Effector CD4-positive, alpha-beta T cell (primary cell): ENCODE results near the gene CSGALNACT2.

Source experiments
- DNase-seq: peaks from one replicate; pipeline ENCODE4 v3.0.0-alpha.2; 2020

Gene CSGALNACT2

DNA sequence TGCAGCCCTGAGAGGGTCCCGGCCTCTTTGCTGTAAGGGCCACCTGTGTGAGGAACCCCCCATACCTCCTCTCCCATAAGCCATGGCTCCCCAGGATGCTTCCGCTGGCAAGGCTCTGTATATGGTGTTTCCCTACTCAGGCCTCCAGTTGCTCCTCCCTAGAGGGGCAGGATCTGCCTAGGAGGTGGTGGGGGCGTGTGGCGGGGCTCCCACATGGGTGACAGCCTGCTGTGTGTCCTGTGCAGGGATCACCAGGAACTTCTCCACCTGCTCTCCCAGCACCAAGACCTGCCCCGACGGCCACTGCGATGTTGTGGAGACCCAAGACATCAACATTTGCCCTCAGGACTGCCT lies 25.7 kb upstream of the CSGALNACT2 start:
- no peak for DNase-seq

DNA sequence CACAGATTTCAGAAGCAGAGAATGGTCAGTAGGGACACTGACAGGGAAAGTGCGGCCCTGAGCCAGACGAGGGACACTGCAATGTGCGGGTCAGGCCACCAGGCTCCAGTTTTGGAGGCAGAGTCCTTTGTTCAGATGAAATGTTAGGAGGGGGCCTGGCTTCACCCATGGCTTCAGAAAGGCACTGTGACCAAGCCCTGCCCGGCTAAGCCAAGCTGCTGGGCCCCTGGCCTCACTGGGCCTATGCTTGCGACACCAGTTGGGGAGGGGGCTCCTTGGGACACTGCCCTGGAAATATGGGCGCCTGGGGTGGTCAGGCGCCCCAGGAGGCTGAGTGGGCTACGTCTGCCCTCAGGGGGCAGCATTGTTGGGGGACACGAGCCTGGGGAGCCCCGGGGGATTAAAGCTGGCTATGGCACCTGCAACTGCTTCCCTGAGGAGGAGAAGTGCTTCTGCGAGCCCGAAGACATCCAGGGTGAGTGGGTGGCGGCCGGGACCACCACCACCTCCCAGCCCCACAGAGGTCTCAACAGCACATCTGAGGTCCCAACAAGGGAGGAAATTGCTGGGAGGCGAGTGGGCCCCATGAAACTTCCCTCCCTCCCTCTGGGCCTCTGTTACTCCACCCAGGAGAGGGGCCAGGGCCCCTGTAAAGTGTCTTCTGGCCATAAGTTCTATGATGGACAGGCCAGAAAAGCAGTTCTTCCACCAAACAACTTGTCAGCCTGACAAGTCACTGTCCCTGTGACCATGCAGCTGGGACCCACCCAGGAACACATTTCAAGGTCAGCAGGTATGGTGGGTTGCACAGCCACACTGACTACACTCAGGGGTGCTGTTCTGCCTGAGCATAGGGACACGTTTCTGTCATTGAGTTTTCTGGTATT lies 24.8 kb upstream of the CSGALNACT2 start:
- DNase-seq: no peak

DNA sequence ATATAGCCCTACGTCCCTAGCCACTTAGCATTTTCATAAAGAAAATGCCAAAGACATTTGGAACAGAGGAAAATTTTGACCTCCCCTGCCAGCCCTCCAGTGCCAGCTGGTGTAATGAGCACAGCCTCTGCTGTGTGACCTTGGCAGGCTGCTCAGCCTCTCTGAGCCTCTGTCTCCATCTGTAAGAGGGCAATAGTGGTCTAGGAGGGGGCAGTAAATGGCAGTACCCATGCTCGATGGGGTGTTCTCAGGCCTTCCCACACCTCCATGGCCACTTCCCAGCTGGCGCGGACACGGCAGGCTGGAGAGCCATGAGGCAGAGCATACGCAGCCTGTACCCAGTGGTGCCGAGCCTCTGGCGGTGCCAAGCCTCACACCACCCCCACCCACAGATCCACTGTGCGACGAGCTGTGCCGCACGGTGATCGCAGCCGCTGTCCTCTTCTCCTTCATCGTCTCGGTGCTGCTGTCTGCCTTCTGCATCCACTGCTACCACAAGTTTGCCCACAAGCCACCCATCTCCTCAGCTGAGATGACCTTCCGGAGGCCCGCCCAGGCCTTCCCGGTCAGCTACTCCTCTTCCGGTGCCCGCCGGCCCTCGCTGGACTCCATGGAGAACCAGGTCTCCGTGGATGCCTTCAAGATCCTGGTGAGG lies 24.0 kb upstream of the CSGALNACT2 start:
- DNase-seq: no peak

DNA sequence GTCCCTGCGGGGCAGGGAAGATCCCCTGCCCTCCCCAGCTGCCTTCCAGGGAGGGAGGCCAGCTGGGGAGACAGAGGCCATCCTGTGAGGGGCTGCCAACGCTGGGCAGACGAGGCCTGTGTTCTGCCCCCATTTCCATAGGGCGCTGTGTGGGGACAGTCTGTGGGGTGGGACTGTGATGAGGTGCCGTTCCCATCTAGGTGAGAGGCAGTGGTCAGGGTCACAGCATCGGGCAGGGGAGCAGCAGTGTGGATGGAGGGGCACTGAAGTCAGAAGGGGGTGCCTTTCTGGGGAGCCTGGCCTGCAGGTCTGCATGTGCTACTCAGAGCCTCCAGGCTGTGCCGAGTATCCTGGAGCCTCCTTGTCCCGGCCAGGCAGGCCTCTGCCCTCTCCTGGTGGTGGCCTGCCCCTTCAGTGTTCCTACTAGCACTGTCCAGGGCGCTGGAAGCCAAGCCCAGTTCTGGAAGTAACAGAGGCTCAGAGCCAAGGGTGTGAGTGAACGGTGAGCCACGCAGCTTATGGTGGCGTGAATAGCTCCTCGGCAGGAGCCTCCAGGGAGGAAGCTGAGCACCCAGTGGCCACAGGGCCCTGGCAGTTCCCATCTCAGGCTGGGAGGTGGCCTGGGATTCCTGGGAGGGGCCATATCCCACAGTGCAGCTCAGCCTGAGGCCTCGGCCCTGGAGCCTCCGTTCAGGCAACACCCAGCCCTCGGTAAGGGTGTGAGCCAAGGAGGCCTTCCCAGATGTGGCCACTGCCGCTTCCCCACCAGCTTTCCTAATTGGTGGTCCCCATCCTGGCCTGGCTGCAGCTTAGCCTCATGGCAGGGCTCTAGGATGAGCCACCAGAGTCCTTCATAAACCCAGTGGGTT lies 23.3 kb upstream of the CSGALNACT2 start:
- DNase-seq: no peak

DNA sequence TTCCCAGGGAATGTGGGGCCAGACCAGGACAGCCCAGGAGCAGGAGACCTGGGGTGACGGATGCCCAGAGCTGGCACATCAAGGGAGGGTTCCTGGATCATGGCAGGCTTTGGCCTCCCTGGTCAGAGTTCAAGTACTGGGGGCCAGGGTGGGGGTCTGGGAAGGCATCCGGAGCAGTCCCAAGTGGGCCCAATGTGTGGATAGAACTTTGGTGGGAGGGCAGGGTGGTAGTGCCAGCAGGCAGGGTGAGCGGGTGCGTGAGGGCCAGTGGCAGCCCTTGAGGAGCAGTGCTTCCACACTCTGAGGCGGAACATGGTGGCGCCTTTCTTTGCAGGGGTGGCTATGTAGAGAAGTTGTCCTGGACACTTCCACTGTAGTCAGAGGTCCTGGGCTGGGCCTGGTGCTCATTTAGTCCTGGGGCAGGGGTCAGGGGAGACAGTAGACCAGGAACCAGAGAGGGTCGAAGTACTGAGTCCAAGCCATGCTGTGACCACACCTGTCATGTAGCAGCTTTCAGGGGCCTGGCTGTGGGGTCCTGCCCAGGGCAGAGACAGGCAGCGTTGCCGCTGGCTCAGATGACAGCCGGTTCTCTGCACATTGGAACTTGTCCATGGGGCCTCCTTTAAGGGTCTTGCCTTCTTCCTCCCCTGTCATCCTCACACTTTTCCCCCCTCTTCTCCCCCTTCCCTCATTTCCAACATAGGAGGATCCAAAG lies 22.2 kb upstream of the CSGALNACT2 start:
- no peak for DNase-seq

DNA sequence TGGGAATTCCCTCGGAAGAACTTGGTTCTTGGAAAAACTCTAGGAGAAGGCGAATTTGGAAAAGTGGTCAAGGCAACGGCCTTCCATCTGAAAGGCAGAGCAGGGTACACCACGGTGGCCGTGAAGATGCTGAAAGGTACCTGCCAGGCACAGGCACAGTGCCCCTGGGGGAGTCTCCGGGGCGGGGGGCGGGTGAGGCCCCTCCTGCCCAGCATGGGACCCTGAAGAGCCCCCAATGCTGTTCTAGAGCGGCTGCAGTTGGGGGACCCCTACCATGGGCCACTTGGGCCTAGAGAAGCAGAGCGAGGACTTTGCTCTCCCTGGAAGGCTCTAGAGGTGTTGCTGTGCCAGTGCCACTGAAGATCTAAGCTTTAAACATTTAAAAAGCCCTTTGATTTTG lies 21.6 kb upstream of the CSGALNACT2 start:
- no peak for DNase-seq

DNA sequence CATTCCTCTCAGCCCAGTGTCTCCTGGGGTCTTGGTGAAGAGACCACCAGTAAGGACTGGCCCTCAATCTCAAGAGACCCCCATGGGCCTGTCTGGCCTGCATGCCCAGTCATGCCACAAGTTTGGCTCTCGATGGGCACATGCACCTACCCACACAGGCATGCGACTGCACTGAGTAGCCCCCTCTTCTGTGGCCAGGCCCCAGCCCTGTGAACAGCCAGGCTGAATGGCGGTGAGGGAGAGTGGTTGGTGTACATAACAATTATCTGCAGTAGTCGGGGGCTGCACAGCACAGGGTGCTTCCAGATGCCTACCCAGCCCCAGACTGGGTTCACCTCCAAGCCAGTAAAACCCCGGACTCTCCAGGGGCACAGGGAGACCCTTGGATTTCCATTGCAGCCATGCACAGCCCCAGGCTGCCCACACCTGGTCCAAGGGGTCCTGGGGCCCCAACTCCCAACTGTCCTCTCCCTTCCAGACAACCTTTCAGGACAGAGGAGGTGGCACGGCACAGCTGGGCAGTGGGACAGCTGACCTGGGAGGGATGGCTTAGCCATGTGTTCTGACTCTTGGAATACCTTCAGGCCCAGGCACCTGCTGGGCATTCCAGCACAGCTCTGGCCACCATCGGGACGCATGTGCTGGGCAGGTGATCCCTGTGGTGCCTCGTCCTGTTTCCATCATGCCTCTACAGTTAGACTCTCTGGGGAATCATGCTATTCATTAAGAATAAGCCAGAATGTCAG lies 21.0 kb upstream of the CSGALNACT2 start:
- DNase-seq: no peak

DNA sequence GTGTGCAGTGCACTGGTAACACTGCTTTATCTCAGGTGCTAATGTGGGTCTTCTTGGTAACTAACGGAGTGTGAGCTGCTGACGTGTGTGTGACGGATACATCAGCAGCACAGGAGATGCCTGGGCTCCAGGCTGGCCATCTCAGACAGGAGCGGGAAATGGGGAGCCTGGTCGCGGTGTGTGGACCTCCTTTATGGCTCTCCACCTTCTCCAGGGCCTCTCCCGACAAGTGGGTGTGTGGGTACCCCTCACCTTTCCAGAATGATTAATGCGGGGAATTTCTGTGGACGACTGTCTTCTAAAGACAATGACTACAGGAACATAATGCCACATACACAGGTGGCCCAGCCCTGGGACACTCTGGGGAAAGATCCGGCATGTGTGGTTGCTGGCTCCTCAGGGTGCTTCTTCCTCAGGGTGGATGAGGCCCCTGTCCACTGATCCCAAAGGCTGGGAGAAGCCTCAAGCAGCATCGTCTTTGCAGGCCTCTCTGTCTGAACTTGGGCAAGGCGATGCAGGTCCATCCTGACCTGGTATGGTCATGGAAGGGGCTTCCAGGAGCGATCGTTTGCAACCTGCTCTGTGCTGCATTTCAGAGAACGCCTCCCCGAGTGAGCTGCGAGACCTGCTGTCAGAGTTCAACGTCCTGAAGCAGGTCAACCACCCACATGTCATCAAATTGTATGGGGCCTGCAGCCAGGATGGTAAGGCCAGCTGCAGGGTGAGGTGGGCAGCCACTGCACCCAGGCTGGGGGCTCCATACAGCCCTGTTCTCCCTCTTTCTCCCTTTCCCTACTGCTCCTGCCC lies 20.3 kb upstream of the CSGALNACT2 start:
- DNase-seq: no peak

DNA sequence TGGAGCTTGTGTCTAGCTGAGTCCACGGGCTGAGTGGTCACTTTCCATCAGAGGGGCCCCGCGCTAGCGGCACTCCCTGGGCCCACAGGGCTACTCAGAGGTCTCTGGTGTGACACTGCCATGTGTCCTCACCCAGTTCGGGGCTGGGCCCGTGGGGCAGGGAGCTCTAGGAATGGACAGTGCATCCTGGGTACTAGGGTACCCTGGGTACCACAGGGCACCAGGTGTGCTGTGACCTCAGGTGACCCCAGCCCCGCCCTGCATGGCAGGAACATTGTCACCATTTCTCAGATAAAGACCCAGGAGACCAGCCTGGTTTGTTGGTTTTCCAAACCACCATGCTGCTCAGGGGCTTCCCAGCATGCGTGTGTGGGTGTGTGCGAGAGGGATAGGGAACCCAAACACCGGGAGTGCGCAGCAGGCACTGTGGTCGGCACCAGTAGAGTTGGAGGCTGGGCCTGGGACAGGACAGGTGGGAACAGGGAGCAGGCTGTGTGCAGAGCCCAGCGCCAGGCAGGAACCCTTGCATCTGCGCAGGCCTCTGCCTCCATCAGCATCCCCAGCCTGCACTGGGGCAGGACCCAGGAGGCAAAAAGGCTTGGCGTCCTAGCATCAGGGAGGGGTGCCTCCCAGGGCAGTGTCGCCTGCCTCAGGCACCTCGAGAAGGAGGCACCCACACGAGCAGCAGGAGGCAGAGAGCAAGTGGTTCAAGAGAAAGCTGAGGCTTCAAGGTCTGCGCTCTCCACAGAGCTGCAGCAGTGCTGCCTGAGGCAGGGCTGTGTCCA lies 19.4 kb upstream of the CSGALNACT2 start:
- DNase-seq: no peak

DNA sequence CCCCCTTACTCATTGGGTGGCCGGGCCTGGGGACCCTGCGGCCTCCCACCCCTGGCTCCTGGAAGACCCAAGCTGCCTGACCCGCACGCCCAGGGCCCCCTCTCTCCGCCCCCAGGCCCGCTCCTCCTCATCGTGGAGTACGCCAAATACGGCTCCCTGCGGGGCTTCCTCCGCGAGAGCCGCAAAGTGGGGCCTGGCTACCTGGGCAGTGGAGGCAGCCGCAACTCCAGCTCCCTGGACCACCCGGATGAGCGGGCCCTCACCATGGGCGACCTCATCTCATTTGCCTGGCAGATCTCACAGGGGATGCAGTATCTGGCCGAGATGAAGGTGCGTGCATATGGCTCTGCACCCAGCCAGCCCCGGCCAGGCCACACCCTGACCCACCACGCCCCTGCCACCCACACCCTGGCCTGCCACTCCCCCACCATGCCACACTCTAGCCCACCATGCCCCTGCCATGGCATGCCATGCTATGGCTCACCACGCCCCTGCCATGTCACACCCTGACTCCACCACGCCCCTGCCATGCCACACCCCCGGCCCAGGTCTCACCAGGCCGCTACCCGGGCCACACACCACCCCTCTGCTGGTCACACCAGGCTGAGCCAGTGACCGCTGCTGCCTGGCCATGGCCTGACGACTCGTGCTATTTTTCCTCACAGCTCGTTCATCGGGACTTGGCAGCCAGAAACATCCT lies 18.7 kb upstream of the CSGALNACT2 start:
- no peak for DNase-seq

DNA sequence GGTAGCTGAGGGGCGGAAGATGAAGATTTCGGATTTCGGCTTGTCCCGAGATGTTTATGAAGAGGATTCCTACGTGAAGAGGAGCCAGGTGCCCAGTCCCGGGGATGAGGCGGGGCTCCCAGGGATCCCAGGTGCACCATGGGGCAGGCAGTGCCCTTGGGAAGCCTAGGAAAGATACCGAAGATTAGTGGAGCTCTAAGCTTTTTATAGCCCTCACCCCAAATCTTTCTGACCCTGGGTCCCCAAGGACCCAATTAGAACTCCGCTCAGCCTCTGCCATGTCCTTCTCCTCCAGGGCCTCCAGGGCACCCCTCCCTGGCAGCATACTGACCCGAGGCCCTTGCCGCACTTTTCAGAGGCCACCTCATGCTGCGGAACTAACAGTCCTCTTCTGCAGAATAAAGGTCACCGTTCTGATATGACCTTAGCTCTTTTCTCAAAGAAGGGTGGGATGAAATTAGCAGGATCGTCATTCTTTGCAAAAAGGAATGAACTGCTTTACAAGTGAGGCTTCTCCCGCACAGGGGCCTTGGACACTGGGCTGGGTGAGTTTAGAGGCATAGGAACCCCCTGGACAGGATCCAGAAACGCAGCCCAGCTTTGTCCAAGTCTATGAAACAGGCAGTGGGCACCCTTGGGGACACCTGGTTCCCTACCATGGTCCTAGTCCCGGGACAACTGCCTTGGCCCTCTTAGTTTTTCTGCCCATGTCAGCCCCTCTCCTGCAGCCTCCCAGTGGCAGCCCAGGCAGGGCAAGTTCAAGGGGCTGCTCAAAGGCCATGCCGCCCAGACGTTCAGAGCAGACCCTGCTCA lies 17.9 kb upstream of the CSGALNACT2 start:
- DNase-seq: no peak

DNA sequence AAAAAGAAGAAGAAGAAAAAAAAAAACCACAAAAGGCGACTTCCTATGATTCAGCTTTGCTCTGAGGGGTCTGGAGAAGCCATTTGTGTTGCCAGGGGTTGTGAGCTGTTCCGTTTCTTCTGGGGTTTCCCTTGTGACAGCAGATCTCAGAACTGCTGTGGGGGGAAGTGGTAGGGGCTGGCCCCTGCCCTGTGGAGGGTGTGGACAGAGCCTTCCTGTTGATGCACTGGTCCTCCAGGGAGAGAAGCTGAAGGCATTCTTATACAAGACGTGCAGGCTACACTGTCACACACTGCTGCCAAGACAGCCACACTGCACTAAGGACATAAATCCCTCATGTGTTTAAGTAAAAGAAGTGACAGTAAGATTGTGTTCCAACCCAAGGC lies 17.3 kb upstream of the CSGALNACT2 start:
- DNase-seq: no peak

DNA sequence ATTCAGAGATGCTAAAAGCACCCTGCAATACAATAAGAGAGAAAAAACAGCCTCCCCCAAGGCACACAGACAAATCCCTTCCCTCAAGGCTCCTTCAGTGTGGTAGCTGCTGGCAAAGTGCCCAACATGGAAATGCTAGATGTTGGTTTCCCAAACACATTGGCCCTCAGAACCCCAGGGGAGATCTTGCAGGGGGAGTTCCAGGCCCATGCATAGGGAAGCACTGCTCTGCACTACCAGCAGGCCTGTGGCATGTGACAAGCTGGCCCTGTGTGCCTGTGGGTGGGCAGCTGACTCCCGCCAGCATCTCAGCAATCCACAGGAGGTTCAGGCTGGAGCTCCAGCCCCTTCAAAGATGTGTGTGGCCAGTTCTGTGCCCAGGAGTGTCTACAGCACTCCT lies 16.8 kb upstream of the CSGALNACT2 start:
- DNase-seq: no peak

DNA sequence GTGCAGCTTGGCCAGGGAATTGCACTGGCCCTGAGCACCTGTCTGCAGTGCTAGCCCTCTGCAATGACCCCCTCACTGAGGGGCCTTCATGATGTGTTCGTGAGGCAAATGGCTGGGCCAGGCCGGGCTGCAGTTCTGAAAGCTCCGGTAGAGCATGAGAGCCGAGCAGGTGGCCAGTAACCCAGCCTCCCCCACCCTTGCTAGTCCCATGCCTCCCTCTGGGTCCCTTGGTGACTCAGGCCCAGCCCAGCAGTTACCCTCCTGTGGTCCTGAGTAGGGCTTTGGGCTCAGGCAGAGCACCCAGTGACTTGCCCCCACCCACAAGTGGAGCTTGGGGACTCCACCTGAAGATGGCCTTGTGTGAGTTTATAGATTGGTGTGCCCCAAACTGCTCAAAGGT lies 16.1 kb upstream of the CSGALNACT2 start:
- no peak for DNase-seq

DNA sequence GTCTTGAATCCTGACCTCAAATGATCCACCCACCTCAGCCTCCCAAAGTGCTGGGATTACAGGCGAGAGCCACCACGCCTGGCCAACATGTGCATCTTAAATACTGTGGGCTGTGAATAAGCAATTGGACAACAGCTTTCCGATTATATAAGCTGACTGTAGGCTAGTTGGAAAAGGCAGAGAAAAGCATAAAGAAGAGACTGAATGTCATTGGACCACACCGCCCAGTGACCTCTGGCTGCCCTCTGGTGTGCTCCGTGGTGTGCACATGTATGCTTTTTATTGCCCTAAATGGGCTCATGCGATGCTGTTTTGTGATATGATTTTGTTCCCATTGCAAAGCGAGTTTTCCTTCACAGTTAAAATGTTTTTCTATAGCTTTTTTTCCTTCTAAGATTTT lies 15.4 kb upstream of the CSGALNACT2 start:
- no peak for DNase-seq

DNA sequence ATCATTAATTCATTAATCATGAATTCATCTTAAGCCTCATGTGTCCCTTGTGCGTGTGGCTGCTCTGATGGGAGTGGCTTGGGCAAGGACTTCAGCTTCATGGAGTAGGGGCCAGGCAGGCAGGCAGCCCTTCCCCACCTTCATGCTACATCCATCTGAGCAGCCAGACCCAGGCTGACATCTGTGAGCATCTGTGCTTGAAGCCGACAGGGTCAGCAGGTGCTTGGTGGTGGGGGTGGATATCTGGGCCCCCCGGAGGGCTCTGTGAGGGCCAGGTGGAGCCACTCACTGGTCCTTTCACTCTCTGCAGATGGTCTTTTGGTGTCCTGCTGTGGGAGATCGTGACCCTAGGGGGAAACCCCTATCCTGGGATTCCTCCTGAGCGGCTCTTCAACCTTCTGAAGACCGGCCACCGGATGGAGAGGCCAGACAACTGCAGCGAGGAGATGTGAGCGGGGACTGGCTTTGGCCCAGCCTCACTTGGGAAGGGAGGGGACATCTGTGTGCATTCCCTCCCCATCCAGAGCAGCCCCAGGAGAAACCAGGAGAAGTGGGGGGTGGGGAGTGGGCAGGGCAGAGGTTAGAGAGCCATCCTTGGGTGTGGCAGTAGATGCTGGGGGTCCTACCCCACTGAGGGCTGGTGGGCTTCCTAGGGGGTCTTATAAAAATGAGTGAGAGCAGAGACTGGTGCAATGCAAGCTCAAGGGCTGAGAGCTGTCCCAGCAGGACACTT lies 14.7 kb upstream of the CSGALNACT2 start:
- DNase-seq: no peak

DNA sequence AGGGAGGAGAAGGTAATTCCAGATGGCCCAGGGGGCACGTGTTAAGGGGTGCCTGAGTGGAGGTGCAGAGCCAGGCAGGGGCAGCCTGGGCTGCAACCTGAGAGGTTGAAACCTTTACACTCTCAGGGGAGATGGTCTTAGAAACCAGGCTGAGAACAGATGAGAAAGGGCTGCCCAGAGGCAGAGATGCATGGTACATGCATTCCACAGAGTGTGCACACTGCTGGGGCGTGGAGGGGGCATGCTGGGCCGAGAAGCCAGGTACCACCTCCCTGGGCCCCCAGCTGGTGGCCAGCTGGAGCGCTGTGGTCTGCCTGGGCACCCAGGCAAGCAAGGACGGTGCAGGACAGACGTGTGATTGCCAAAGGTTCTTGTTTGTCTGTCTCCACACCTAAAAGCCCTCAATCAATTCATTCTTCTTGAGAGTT lies 14.1 kb upstream of the CSGALNACT2 start:
- DNase-seq: no peak
